K562 (cell line): ENCODE data around the gene FAM234B. TPM values are rescaled to one million over a fixed set of nuclear protein-coding genes. Genes with fewer than 3 reads are reported as not detected.
A peak's percentile ranks its signal among the peaks of the same experiment; 100 is the strongest.

Experiments
- ATAC-seq: fragments of 200-7000 bp; cut with Tn5 transposase; 3 replicates; pipeline ENCODE4 v1.9.1; 2020; ENCODE audit warnings: moderate library complexity
- BruUV-seq: library from RNA; stranded (reverse); fragments of 400-500 nt; replicated peaks from 2 replicates; lab custom pipeline; 2021; lab: Mats Ljungman, UMichigan
- CTCF ChIA-PET: fragments of 300-600 bp; formaldehyde crosslinking; extraction: SDS; loops from one replicate; lab custom pipeline; 2021; ENCODE audit warnings: low intra/inter-chr PET ratio; lab: Yijun Ruan, JAX
- POLR2A ChIA-PET: fragments of 300-600, 350-650 bp; sonication (Branson Sonifier 250); formaldehyde crosslinking; extraction: SDS; loops from one replicate; lab custom pipeline; 2021; ENCODE audit warnings: antibody characterized with exemption, inconsistent platforms; lab: Yijun Ruan, JAX
- DNase-seq, 4 experiments: peaks; one replicate each; pipeline versions ENCODE4 v3.0.0 to v3.0.0-alpha.2; 2011 to 2018; ENCODE audit warnings: low spot score in 3 of 4, mixed read lengths in 3 of 4; ENCODE audit errors: extremely low read depth in 1 of 4
- FAIRE-seq: peaks from 2 replicates; lab custom pipeline; 2011; peaks lifted over from hg19 to GRCh38; lab: Jason Lieb, UNC
- H2AFZ ChIP-seq: 2 replicates; pipeline ENCODE4 v1.6.0; 2011; ENCODE audit warnings: low read depth, low read length, control low read depth, inconsistent platforms
- H3K27ac ChIP-seq: fragments of 200-600 bp; 3 replicates; pipeline ENCODE4 v1.8.0; 2011; ENCODE audit warnings: low read depth, mild to moderate bottlenecking, control low read depth, inconsistent platforms, low read length, moderate library complexity, mixed read lengths; ENCODE audit errors: extremely low read depth
- H3K27me3 ChIP-seq, 2 experiments: fragments of 300-600 bp in 1 of 2; 2 replicates in 1 of 2; 3 replicates in 1 of 2; pipeline versions ENCODE4 v1.6.0 to v1.8.0; 2011; ENCODE audit warnings: inconsistent platforms in 2 of 2, low read length in 2 of 2, mild to moderate bottlenecking in 1 of 2, mixed read lengths in 1 of 2, moderate library complexity in 1 of 2; ENCODE audit not compliant: control insufficient read depth in 2 of 2, insufficient read depth in 2 of 2
- H3K36me3 ChIP-seq: fragments of 300-600 bp; 3 replicates; pipeline ENCODE4 v1.8.0; 2011; ENCODE audit warnings: mild to moderate bottlenecking, low read length, inconsistent platforms; ENCODE audit not compliant: control insufficient read depth, insufficient read depth
- H3K4me1 ChIP-seq, 2 experiments: fragments of 200-600 bp in 1 of 2; replicated peaks in 1 of 2; 2 replicates in 1 of 2; 3 replicates in 1 of 2; pipeline versions ENCODE4 v1.5.1 to v1.8.0; 2011; ENCODE audit warnings: inconsistent platforms in 2 of 2, low read length in 2 of 2, mild to moderate bottlenecking in 1 of 2, mixed read lengths in 1 of 2, moderate library complexity in 1 of 2; ENCODE audit not compliant: control insufficient read depth in 2 of 2, insufficient read depth in 2 of 2
- H3K4me2 ChIP-seq: 2 replicates; pipeline ENCODE4 v1.6.1; 2011; ENCODE audit warnings: low read length, control low read depth, inconsistent platforms, mixed read lengths; ENCODE audit not compliant: insufficient read depth
- H3K4me3 ChIP-seq: fragments of 200-600 bp; sonication (generic), shearing (Covaris generic); 2 replicates; pipeline ENCODE4 v1.5.1; 2016; ENCODE audit warnings: control low read depth, inconsistent platforms
- H3K79me2 ChIP-seq: fragments of 200-600 bp; 3 replicates; pipeline ENCODE4 v1.8.0; 2011; ENCODE audit warnings: low read length, inconsistent platforms; ENCODE audit not compliant: control insufficient read depth, insufficient read depth
- H3K9ac ChIP-seq, 2 experiments: 2 replicates each; pipeline versions ENCODE4 v1.6.0 to v1.6.1; 2011; ENCODE audit warnings: low read depth in 2 of 2, low read length in 2 of 2, control low read depth in 1 of 2, inconsistent platforms in 1 of 2, mild to moderate bottlenecking in 1 of 2, mixed read lengths in 1 of 2; ENCODE audit not compliant: insufficient read depth in 1 of 2
- H3K9me1 ChIP-seq: one replicate; pipeline ENCODE4 v1.6.0; 2011; ENCODE audit warnings: inconsistent platforms, mild to moderate bottlenecking, low read length, moderate library complexity; ENCODE audit not compliant: control insufficient read depth, insufficient read depth
- H3K9me3 ChIP-seq: replicated peaks from 2 replicates; pipeline ENCODE4 v1.5.1; 2011; ENCODE audit warnings: low read depth, low read length, inconsistent platforms; ENCODE audit not compliant: control insufficient read depth, insufficient read depth
- H4K20me1 ChIP-seq: replicated peaks from 2 replicates; pipeline ENCODE4 v1.6.1; 2011; ENCODE audit warnings: low read length, inconsistent platforms, mixed read lengths; ENCODE audit not compliant: control insufficient read depth, insufficient read depth
- KDM1A ChIP-seq, 2 experiments: fragments of 450-650 bp; IDR thresholded peaks; 2 replicates each; pipeline ENCODE4 v1.6.1; 2016; ENCODE audit warnings: mild to moderate bottlenecking in 2 of 2
- POLR2G ChIP-seq: fragments of 200-400 bp; formaldehyde crosslinking; IDR thresholded peaks from 2 replicates; pipeline ENCODE4 v1.6.1; 2017; ENCODE audit warnings: low read depth, mild to moderate bottlenecking, antibody characterized with exemption, low read length, moderate library complexity
- RBFOX2 ChIP-seq: fragments of 200-400 bp; formaldehyde crosslinking; IDR thresholded peaks from 2 replicates; pipeline ENCODE4 v1.6.1; 2017; ENCODE audit warnings: low read depth, mild to moderate bottlenecking, low read length, moderate library complexity
- TFAM ChIP-seq: fragments of 250-450 bp; sonication (Bioruptor Pico); conservative IDR thresholded peaks from 2 replicates; pipeline ENCODE4 v1.5.0; 2021; ENCODE audit warnings: mild to moderate bottlenecking, moderate library complexity
- WGBS: fragments of 100-300 bp; shearing (Covaris generic); methylation state at CpG from one replicate; pipeline ENCODE4 v1.1.6; 2016; ENCODE audit warnings: low coverage, mixed read lengths; ENCODE audit not compliant: insufficient coverage; ENCODE audit errors: missing lambda C conversion rate; 5-methylcytosine and 5-hydroxymethylcytosine counted together
- in situ Hi-C: fragments of 300-500 bp; cut with MboI; formaldehyde crosslinking; loops from 4 replicates; pipeline ENCODE4 v1.15.0; 2018; ENCODE audit warnings: inconsistent platforms, mixed read lengths
- intact Hi-C: fragments of 100-400 bp; cut with micrococcal nuclease; formaldehyde crosslinking; loops from 2 replicates; pipeline ENCODE4 v1.14.2; 2022
- polyA plus RNA-seq, 8 experiments: library from polyadenylated mRNA; depleted of rRNA in 4 of 8; stranded (reverse) in 5 of 8; unstranded in 3 of 8; fragments of >200 nt; fragmentation: Nextera tagmentation in 2 of 8; fragmentation: Illumina TruSeq in 1 of 8; extraction: Ambion mirVana in 2 of 8; extraction: Trizol in 1 of 8; gene quantifications; 2 replicates each; pipeline versions ENCODE4 v1.2.1 to v1.2.3, GENCODE V29; 2011 to 2014; ENCODE audit warnings: inconsistent platforms in 1 of 8, missing spikeins in 1 of 8
- total RNA-seq, 7 experiments: library from RNA; depleted of rRNA in 6 of 7; stranded (reverse); fragments of >200 nt in 6 of 7; fragmentation: Illumina TruSeq in 2 of 7; extraction: Trizol in 2 of 7; gene quantifications; 2 replicates each; pipeline versions ENCODE4 v1.2.1 to v1.2.3, GENCODE V29; 2011 to 2021; ENCODE audit warnings: low replicate concordance in 1 of 7
- TF ChIP-seq, protein P1 (sequence below): fragments of 450-650 bp; formaldehyde crosslinking; IDR thresholded peaks from 2 replicates; pipeline ENCODE4 v1.4.0; 2022; ENCODE audit warnings: mild to moderate bottlenecking, moderate library complexity
- TF ChIP-seq, protein P2 (sequence below): fragments of 450-650 bp; IDR thresholded peaks from 2 replicates; pipeline ENCODE4 v1.6.1; 2018; ENCODE audit warnings: mild to moderate bottlenecking, low read depth; ENCODE audit not compliant: partially characterized antibody

FAM234B gene
- total and polyA plus RNA-seq, 9 of the 15 experiments (the other 6 are each of a cell fraction or from before 2014, with no cell fraction given), result 1.00 to 4.3 (median 2.0) TPM

DNA sequence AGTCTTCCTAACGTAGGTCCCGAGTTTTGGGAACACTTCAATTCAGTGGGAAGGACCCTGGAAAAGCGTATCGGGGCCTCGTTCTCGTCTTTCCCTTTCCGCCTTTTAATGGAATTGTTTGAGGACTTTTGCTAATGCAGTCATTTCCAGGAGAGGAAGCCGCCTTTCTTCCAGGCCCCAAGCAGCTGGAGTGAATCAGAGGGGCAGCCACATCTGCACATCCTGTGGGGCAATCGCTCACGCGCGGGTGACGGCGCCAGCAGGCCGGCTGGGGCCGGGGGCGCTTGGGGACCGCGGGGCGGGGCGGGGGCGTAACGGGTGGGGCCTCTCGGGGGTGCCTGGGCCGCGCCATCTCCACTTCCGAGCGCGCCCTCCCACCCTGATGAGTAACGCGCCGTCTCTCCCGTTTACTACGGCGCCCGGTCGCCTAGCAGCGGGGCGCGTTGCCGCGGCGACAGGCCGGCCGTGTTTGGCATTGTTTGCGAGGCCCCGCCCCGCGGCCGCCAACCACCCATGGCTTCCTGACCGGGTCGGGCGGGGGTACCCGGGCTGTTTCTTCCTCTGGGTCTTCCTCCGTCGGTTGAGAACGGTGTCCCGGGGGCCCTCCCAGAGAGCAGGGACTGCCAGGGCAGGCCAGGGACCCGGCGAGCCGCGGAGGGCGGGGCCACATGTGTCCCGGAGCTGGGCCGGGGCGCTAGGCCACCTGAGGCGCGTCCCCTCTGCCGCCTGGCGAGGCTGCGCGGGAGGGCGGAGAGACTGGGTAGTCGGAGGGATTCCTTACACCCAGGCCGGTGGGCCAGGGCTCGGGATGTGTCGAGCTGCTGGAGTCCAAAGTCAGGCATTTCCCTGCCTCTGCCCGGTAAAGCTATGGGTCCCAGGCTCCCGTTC is 56.9 kb downstream of the FAM234B start (continued):
- TF ChIP-seq, protein P1, sequence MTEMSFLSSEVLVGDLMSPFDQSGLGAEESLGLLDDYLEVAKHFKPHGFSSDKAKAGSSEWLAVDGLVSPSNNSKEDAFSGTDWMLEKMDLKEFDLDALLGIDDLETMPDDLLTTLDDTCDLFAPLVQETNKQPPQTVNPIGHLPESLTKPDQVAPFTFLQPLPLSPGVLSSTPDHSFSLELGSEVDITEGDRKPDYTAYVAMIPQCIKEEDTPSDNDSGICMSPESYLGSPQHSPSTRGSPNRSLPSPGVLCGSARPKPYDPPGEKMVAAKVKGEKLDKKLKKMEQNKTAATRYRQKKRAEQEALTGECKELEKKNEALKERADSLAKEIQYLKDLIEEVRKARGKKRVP (CRISPR knock-in tag), result no peak
- TF ChIP-seq, protein P2, sequence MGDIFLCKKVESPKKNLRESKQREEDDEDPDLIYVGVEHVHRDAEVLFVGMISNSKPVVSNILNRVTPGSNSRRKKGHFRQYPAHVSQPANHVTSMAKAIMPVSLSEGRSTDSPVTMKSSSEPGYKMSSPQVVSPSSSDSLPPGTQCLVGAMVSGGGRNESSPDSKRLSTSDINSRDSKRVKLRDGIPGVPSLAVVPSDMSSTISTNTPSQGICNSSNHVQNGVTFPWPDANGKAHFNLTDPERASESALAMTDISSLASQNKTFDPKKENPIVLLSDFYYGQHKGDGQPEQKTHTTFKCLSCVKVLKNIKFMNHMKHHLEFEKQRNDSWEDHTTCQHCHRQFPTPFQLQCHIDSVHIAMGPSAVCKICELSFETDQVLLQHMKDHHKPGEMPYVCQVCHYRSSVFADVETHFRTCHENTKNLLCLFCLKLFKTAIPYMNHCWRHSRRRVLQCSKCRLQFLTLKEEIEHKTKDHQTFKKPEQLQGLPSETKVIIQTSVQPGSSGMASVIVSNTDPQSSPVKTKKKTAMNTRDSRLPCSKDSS, result no peak
- TF ChIP-seq POLR2G, result 0 out of 2 replicates have a peak, but pooled peaks have one; percentile 25
- peak; percentile 39 for TF ChIP-seq RBFOX2
- TF ChIP-seq, all 486 proteins: peak for 21

DNA sequence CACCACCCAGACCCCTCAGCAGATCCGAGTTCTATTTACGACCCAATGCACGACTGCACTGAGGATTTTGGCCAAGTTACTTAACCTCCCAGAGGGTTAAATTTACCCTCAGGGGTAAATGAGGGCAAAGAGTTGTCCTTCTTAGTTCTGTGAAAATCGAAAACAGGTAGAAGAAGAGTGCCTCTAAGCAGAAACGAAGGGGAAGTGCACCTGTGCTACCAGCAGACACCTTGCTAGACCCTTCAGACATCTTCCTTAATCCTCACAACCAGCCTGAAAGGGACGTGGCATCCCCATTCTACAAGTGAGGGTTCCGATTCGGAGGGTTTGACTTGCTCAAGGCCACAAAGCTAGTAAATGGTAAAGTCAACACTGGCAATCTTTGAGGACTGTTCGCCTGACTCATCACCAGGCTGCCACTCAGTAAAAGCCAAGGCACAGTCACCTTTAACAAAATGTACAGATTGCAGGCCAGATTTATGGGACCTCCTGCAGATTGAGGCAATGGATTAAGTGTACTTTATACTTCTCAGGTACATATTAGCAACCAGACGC is 57.7 kb downstream of the FAM234B start:
- H3K79me2 ChIP-seq, result no peaks in the 10 kb centered on the region
- DNase-seq, result no peak
- H3K4me1 ChIP-seq, result peaks cover 0 to 10% of the 10 kb centered on the region in 2 experiments; a peak in 3 of 5 replicates
- no peak overlapping the region; a peak in 1 of 4 replicates for H3K9ac ChIP-seq
- no peak overlapping the region for H3K27ac ChIP-seq
- in situ Hi-C loops, result no loop called here
- TF ChIP-seq TFAM (CRISPR knock-in tag), result no peak
- peak in 1 of 2 experiments; percentile 19; a peak in 1 of 4 replicates for TF ChIP-seq KDM1A (IDR thresholded peaks at IDR 0.05)
- intact Hi-C loops, result no loop called here
- no TSS peak for BruUV-seq
- WGBS, result 3% methylated on average over 6 of the region's 10 CpGs
- ChIA-PET POLR2A (no interaction called here), CTCF (no interaction called here)
- no peaks in the 10 kb centered on the region for H3K9me1 ChIP-seq
- no peaks in the 10 kb centered on the region; the same call in 1 of the 2 replicates for H4K20me1 ChIP-seq
- no peak overlapping the region for H3K4me3 ChIP-seq
- no peaks in the 10 kb centered on the region for H3K36me3 ChIP-seq
- no peak for ATAC-seq
- no peaks in the 10 kb centered on the region for H3K9me3 ChIP-seq
- peak overlapping the region; percentile 72; the same call in 1 of the 2 replicates for H2AFZ ChIP-seq
- H3K27me3 ChIP-seq, result peaks cover 5 to 24% of the 10 kb centered on the region in 2 experiments; a peak in 4 of 5 replicates
- 0 out of 2 replicates have a peak overlapping the region, but pooled peaks have one; percentile 52 for H3K4me2 ChIP-seq
- no peak for FAIRE-seq
